ENCODE results near the gene CLEC9A.

DNA sequence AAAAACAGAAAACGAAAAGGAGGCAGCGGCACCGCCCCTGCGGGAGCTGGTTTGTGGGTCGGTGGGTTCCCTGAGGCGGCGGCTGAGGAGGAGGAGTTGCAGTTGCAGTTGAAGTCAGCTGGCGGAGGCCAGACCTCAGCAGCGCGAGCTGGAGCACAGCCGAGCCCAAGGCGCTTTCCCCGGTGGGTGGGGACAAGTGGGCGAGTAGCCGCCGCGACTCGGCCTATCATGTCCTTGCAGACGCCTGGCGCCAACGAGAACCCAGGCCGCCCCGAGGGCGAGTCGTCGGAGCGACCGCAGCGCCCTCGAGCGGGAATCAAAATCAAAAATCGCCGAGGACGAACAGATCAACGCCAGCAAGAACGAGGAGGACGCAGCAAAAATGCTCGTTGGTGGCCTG is 81.0 kb downstream of the CLEC9A start:
- TF ChIP-seq POLR2A (IDR thresholded peaks at IDR 0.05) (no peak), POLR2AphosphoS5 (IDR thresholded peaks at IDR 0.05) (no peak), EP300 (IDR thresholded peaks at IDR 0.05) (no peak)
- TF ChIP-seq, protein P1, sequence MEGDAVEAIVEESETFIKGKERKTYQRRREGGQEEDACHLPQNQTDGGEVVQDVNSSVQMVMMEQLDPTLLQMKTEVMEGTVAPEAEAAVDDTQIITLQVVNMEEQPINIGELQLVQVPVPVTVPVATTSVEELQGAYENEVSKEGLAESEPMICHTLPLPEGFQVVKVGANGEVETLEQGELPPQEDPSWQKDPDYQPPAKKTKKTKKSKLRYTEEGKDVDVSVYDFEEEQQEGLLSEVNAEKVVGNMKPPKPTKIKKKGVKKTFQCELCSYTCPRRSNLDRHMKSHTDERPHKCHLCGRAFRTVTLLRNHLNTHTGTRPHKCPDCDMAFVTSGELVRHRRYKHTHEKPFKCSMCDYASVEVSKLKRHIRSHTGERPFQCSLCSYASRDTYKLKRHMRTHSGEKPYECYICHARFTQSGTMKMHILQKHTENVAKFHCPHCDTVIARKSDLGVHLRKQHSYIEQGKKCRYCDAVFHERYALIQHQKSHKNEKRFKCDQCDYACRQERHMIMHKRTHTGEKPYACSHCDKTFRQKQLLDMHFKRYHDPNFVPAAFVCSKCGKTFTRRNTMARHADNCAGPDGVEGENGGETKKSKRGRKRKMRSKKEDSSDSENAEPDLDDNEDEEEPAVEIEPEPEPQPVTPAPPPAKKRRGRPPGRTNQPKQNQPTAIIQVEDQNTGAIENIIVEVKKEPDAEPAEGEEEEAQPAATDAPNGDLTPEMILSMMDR (IDR thresholded peaks at IDR 0.05): no peak
